T-helper 1 cell treated with Interleukin-12 subunit alpha and Interleukin-12 subunit beta and Interleukin-4 antibody, amounts not matched to agents 30 ng/mL and 1 ng/mL, for 36 hours (primary cell): ENCODE measurements around the gene OR52B2. TPM values are rescaled to one million over a fixed set of nuclear protein-coding genes. Genes with fewer than 3 reads are reported as not detected.
"Not testable (repeated sequence)": the region's sequence is repeated elsewhere in the genome, so short reads cannot be mapped to it uniquely, and the experiment has no call there.

Source experiments
- intact Hi-C: fragments of 100-400 bp; cut with micrococcal nuclease; formaldehyde crosslinking; loops from one replicate; pipeline ENCODE4 v1.15.1; 2024
- total RNA-seq: library from RNA; stranded (reverse); gene quantifications from 2 replicates; pipeline ENCODE4 v1.2.3, GENCODE V29; 2022

The OR52B2 gene
- total RNA-seq, 1 donor from 2014 or later = not detected

DNA sequence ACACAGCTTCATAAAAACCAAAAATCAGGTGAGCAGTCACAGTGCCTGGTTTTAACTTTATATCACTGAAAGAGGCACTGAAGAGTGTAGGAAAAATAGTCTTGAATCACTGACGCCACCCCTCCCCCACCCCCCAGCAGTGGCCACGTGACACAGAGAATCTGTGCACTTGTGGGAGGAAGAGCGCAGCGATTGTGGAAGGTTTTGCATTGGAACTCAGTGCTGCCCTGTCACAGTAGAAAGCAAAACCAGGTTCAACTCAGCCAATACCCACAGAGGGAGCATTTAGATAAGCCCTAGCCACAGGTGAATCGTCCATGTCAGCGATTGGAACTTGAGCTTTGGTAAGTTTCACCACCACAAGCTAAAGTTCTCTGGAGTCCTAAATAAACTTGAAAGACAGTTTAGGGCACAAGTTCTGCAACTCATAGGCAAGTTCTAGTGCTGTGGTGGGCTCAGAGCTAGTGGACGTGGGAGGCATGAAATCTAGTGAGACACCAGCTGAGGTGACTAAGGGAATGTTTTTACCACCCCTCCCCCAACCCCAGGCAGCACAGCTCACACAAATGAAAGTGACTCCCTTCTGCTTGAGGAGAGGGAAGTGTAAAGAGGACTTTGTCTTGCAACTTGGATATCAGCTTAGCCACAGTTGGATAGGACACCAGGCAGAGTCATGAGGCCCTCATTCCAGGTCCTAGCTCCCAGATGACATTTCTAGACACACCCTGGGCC, 13.3 kb downstream of the OR52B2 start:
- intact Hi-C loops = no loop called here

GRCh38 chr11:6152126-6152525, 18.0 kb downstream of the OR52B2 start:
- intact Hi-C loops = no loop called here

DNA sequence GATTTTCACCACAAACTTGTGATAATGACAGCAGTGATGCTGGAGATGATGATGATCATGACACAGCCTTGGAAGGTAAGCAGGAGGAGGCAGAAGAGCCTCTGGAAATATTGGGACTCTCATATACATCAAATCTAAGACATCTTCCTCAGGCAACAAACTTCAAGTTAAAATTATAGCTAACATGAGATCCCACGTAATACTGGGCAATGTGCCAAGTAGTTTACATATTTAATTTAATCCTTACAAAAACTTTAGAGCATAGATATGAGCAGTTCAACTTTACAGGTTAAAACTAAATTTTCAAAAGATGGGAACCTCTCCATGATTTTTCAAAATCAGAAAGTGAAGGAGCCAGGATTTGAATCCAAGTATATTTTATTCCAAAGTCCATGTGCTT, 19.0 kb downstream of the OR52B2 start:
- intact Hi-C loops = no loop called here

DNA sequence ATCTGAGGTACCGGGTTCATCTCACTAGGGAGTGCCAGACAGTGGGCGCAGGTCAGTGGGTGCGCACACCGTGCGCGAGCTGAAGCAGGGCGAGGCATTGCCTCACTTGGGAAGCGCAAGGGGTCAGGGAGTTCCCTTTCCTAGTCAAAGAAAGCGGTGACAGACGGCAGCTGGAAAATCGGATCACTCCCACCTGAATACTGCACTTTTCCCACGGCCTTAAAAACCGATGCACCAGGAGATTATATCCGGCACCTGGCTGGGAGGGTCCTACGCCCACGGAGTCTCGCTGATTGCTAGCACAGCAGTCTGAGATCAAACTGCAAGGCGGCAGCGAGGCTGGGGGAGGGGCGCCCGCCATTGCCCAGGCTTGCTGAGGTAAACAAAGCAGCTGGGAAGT, 26.4 kb downstream of the OR52B2 start:
- intact Hi-C loops = not testable (repeated sequence)

DNA sequence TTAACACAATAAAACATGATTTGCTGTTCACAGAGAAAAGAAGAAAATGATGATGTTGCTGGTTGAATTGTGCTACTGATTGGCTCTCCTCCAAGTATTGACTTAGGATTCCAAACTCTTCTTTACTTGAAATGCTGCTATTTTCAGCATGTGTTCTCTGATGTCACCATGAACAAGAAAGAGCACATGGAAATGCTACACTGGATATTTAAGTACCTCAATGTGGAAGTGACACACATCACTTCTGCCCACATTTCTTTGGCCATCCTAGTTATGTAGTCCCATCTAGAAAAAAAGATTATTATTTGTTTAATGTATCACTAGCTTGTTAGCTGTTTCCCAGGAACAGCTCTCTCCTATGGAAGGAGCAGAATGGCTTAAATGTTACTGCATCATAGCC, 27.2 kb downstream of the OR52B2 start:
- intact Hi-C loops = no loop called here

DNA sequence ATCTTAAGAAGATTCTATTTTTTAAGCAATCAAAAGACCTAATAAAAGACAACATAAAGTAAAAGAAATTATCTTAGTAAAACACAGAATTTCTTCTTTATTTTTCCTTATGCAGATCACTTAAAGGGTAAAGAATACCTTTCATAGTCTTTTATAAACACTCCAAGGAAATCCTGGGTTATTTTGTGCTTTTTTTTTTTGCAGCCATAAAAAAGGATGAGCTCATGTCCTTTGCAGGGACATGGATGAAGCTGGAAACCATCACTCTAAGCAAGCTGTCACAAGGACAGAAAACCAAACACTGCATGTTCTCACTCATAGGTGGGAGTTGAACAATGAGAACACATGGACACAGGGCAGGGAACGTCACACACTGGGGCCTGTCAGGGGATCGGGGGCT, 34.2 kb downstream of the OR52B2 start:
- intact Hi-C loops = not testable (repeated sequence)

DNA sequence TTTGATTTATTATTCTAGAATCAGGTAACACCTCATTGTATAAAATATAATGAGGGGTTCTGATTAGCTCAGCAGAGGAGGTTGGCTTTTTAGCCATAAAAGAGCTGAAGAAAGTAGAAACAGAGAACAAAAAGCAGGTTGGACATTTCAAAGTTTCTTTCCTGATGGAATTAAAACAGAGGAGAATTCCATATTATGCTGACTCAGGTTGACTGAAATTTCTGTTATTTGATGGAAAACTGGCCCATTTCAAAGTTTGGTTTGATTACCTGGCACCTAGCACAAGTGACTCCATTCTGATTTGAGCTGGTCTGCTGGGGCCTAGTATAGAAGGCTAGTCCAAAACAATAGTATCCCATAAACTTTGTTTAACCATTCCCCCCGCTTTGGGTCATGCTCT, 37.7 kb downstream of the OR52B2 start:
- intact Hi-C loops = no loop called here

GRCh38 chr11:6129635-6130034, 40.5 kb downstream of the OR52B2 start:
- intact Hi-C loops = no loop called here

- intact Hi-C loops = no loop called here
Observed at GRCh38 chr11:6129011-6129410, 41.1 kb downstream of the OR52B2 start.

DNA sequence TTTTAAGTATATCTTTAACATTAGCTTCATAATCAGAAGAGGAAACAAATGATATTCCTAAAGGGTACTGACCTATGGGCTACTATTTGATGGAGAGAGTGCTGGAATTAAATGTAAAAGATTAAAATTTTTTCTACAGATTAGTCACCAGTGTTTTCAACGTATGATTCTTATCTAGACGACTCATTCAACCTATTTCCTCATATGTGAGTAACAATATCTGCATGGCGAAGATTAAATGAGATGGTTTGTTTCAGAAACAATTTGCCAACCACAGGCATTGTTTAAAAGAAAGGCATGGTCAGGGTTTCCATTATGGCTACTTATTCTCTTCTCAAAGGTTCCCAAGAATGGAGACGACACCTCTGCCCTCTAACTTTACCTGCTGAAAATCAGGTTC, 42.2 kb downstream of the OR52B2 start:
- intact Hi-C loops = no loop called here

DNA sequence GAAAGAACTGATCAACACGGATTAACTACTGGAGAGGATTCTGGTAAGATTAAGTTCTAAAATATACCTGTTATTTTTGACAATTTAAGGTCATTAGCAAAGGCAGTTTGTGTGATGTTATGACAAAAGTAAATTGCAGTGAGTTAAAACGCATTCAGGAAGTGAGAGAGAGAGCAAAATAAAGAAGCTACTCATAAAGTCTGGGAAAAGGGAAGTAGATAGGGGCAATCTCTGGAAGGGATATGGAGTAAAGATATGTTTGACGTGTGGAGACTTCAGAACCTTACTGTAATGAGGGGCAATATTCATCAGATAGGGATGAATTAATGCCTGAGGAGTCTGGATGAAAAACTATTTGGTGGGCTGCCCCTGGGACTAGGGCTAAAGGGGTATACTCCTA, 45.9 kb downstream of the OR52B2 start:
- intact Hi-C loops = no loop called here

Other genes with a start within 250 kb of the OR52B2 start
- not detected in 2 replicates for gene OR56A3, start 228.1 kb downstream of the OR52B2 start, total RNA-seq
- gene OR56A5, start 201.8 kb downstream of the OR52B2 start, total RNA-seq = not detected in 2 replicates
- gene OR52L1, start 183.3 kb downstream of the OR52B2 start, total RNA-seq = not detected in 2 replicates
- not detected in 2 replicates for gene OR56A4, start 163.4 kb downstream of the OR52B2 start, total RNA-seq
- gene OR56A1, start 139.6 kb downstream of the OR52B2 start, total RNA-seq = not detected in 2 replicates
- not detected in 2 replicates for gene OR56B4, start 62.6 kb downstream of the OR52B2 start, total RNA-seq
- not detected in 2 replicates for gene OR52W1, start 28.9 kb upstream of the OR52B2 start, total RNA-seq
- gene C11orf42, start 35.2 kb upstream of the OR52B2 start, total RNA-seq = not detected in 2 replicates
- 24.9 and 26.1 TPM in 2 replicates for gene FHIP1B, start 64.3 kb upstream of the OR52B2 start, total RNA-seq
- gene CNGA4, start 68.8 kb upstream of the OR52B2 start, total RNA-seq = 0.15 TPM in 1 of 2 replicates, not detected in the other
- gene CCKBR, start 89.5 kb upstream of the OR52B2 start, total RNA-seq = not detected in 2 replicates
- 3.3 and 5.9 TPM in 2 replicates for gene CAVIN3, start 150.2 kb upstream of the OR52B2 start, total RNA-seq
- gene SMPD1, start 220.1 kb upstream of the OR52B2 start, total RNA-seq = 50.9 and 52.6 TPM in 2 replicates
- 45.5 and 46.9 TPM in 2 replicates for gene APBB1, start 248.8 kb upstream of the OR52B2 start, total RNA-seq